A673 (cell line): ENCODE measurements around the gene ARL3. TPM values are rescaled to one million over a fixed set of nuclear protein-coding genes. Genes with fewer than 3 reads are reported as not detected.

ENCODE experiments used
- BruUV-seq: library from RNA; stranded (reverse); fragments of 400-500 nt; replicated peaks from 2 replicates; lab custom pipeline; 2021; lab: Mats Ljungman, UMichigan
- CTCF ChIA-PET: fragments of 300-600 bp; sonication (Branson Sonifier 250); formaldehyde crosslinking; loops from one replicate; lab custom pipeline; 2022; ENCODE audit warnings: antibody characterized with exemption; lab: Charles Lee
- POLR2A ChIA-PET: fragments of 300-600 bp; sonication (Branson Sonifier 250); formaldehyde crosslinking; loops from one replicate; lab custom pipeline; 2022; ENCODE audit warnings: antibody characterized with exemption; ENCODE audit not compliant: low non-redundant PET; lab: Charles Lee
- DNase-seq: peaks from one replicate; pipeline ENCODE4 v3.0.0-alpha.2; 2015; ENCODE audit warnings: low spot score
- H3K27ac ChIP-seq: fragments of 200-600 bp; sonication (generic); 2 replicates; pipeline ENCODE4 v1.5.1; 2016; ENCODE audit warnings: mixed run types, low read depth, mild to moderate bottlenecking, mixed read lengths, antibody characterized with exemption, low read length; ENCODE audit not compliant: poor library complexity, severe bottlenecking
- H3K27me3 ChIP-seq: fragments of 200-600 bp; sonication (generic); replicated peaks from 2 replicates; pipeline ENCODE4 v1.6.1; 2017; ENCODE audit warnings: mixed run types, low read depth, mild to moderate bottlenecking, mixed read lengths, antibody characterized with exemption, low read length; ENCODE audit not compliant: insufficient read depth, poor library complexity
- H3K36me3 ChIP-seq: fragments of 200-600 bp; sonication (generic); 2 replicates; pipeline ENCODE4 v1.6.1; 2016; ENCODE audit warnings: mixed run types, mild to moderate bottlenecking, mixed read lengths, antibody characterized with exemption, low read length; ENCODE audit not compliant: insufficient read depth, poor library complexity, severe bottlenecking
- H3K4me1 ChIP-seq: fragments of 200-600 bp; sonication (generic); 2 replicates; pipeline ENCODE4 v1.6.1; 2017; ENCODE audit warnings: mixed run types, mild to moderate bottlenecking, mixed read lengths, antibody characterized with exemption, low read length; ENCODE audit not compliant: insufficient read depth, poor library complexity, severe bottlenecking
- H3K4me3 ChIP-seq: fragments of 200-600 bp; sonication (generic); 2 replicates; pipeline ENCODE4 v1.5.1; 2016; ENCODE audit warnings: low read depth, mixed run types, mild to moderate bottlenecking, mixed read lengths, low read length; ENCODE audit not compliant: poor library complexity, severe bottlenecking
- H3K9me3 ChIP-seq: fragments of 200-600 bp; sonication (generic); 2 replicates; pipeline ENCODE4 v1.6.1; 2016; ENCODE audit warnings: mixed run types, low read depth, mild to moderate bottlenecking, mixed read lengths, antibody characterized with exemption, low read length; ENCODE audit not compliant: poor library complexity, severe bottlenecking
- CTCF ChIP-seq: fragments of 300-800, 200-600 bp; sonication (generic); conservative IDR thresholded peaks from 2 replicates; pipeline ENCODE4 v1.5.1; 2017; ENCODE audit warnings: low read depth, mild to moderate bottlenecking, antibody characterized with exemption, low read length, moderate library complexity, mixed read lengths
- EZH2 ChIP-seq: fragments of 200-600 bp; sonication (generic); IDR thresholded peaks from 2 replicates; pipeline ENCODE4 v1.6.1; 2017; ENCODE audit warnings: borderline replicate concordance, low read depth, mild to moderate bottlenecking, mixed read lengths, antibody characterized with exemption, low read length; ENCODE audit not compliant: poor library complexity, severe bottlenecking
- intact Hi-C: fragments of 100-400 bp; cut with micrococcal nuclease; formaldehyde crosslinking; loops from one replicate; pipeline ENCODE4 v1.10.0; 2022; ENCODE audit not compliant: unreplicated experiment
- total RNA-seq: library from RNA; stranded (reverse); gene quantifications from 2 replicates; pipeline ENCODE4 v1.2.3, GENCODE V29; 2021

Gene ARL3
- total RNA-seq, 1 experiment from 2014 or later = 14.9 TPM

GRCh38 chr10:102645388-102645740 lies 68.8 kb downstream of the ARL3 start:
- no peaks in the 10 kb centered on the region for H3K9me3 ChIP-seq
- no peak for TF ChIP-seq EZH2
- no peak for TF ChIP-seq CTCF
- ChIA-PET CTCF (interaction anchor here (1.2 kb wide), 1 partner anchor 69 kb away, joined by 3 read pairs; the partner anchor contains the start of genes ARL3 and SFXN2), POLR2A (no interaction called here)
- H3K4me3 ChIP-seq = peak overlapping the region; percentile 96
- no peaks in the 10 kb centered on the region for H3K27me3 ChIP-seq
- H3K27ac ChIP-seq = peak overlapping the region; percentile 88
- intact Hi-C loops = loop anchor here (1.0 to 10.0 kb wide), 2 partner anchors 143 to 251 kb away; partner anchors contain the start of genes ACTR1A and NFKB2
- no peaks in the 10 kb centered on the region for H3K36me3 ChIP-seq
- BruUV-seq = no TSS peak
- peak; percentile 48 for DNase-seq
- peaks cover 14% of the 10 kb centered on the region for H3K4me1 ChIP-seq

DNA sequence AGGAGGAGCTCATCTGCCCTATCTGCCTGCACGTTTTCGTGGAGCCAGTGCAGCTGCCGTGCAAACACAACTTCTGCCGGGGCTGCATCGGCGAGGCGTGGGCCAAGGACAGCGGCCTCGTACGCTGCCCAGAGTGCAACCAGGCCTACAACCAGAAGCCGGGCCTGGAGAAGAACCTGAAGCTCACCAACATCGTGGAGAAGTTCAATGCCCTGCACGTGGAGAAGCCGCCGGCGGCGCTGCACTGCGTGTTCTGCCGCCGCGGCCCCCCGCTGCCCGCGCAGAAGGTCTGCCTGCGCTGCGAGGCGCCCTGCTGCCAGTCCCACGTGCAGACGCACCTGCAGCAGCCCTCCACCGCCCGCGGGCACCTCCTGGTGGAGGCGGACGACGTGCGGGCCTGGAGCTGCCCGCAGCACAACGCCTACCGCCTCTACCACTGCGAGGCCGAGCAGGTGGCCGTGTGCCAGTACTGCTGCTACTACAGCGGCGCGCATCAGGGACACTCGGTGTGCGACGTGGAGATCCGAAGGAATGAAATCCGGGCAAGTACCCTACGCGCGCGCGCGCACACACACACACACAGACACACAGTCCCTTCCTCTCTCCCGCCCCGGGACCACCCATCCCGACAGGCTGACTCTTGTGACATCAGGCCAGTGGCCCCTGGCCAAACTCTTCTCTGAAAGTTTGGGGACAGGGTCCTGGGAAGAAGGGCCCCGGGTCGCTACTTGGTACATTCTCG lies 69.4 kb downstream of the ARL3 start:
- TF ChIP-seq CTCF (peak; percentile 66), EZH2 (no peak)
- peak; percentile 89 for DNase-seq
- CTCF ChIA-PET = interaction anchor here (0.6 to 1.2 kb wide), 2 partner anchors 69 to 111 kb away, joined by 3 to 4 read pairs; partner anchors contain the start of genes ARL3 and SFXN2
- intact Hi-C loops = loop anchor here (1.0 to 10.0 kb wide), 2 partner anchors 143 to 250 kb away; partner anchors contain the start of genes ACTR1A and NFKB2
- H3K9me3 ChIP-seq = no peaks in the 10 kb centered on the region
- H3K4me1 ChIP-seq = peaks cover 14% of the 10 kb centered on the region
- H3K36me3 ChIP-seq = no peaks in the 10 kb centered on the region
- POLR2A ChIA-PET = interaction anchor here (0.7 kb wide), 1 partner anchor 348 kb away, joined by 5 read pairs; no protein-coding TSS in a partner anchor
- BruUV-seq = no TSS peak
- no peaks in the 10 kb centered on the region for H3K27me3 ChIP-seq
- peak overlapping the region; percentile 96 for H3K4me3 ChIP-seq
- peak overlapping the region; percentile 88 for H3K27ac ChIP-seq

DNA sequence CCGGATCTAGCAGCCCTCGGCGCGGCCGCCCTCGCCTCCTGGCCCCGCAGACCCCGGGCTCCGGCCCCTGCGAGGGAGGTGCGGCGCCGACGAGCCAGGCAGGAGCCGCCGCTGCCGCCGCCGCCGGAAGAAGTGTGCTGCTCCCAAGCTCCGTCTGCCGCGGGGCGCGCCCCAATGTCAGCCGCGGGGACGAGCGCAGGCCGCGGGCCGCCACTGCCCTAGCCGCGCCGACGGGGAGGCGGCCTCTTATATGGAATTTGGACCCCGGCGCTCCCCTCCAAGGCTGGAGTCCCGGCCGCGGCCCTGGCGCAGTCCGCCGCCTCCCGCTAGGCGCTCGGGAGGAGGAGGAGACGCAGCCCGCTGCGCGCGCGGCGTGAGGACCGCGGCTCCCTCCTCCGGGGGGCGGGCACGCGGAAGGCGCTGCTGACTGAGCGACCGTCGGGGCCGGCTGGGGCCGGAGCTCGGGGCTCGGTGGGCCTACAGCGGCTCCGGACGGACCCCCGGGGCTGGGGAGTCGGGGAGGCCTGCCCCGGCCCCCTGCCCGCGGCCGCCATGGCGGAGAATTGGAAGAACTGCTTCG lies 70.0 kb downstream of the ARL3 start, which contains the start of gene TRIM8:
Gene TRIM8, plus strand, starts transcription at position 414 of the 580 bp plus-strand sequence. Its CDS starts 139 bp downstream, at position 553.
- H3K4me3 ChIP-seq = peak within 1 kb of the TSS; percentile 96
- no peaks in the 10 kb centered on the region for H3K36me3 ChIP-seq
- ChIA-PET POLR2A (interaction anchor here (0.7 kb wide), 1 partner anchor 348 kb away, joined by 5 read pairs; no protein-coding TSS in a partner anchor), CTCF (interaction anchor here (0.6 to 0.8 kb wide), 2 partner anchors 110 to 140 kb away, joined by 3 to 4 read pairs; partner anchors contain the start of gene SUFU)
- BruUV-seq = no TSS peak
- H3K27ac ChIP-seq = peak within 1 kb of the TSS; percentile 88
- DNase-seq = peak; percentile 80
- peaks cover 14% of the 10 kb centered on the region for H3K4me1 ChIP-seq
- H3K9me3 ChIP-seq = no peaks in the 10 kb centered on the region
- H3K27me3 ChIP-seq = no peaks in the 10 kb centered on the region
- intact Hi-C loops = loop anchor here (10.0 kb wide), 1 partner anchor 249 kb away; the partner anchor contains the start of gene NFKB2
- TF ChIP-seq CTCF (no peak), EZH2 (no peak)
